IPS DF 19.7 (cell line): ENCODE results near the gene CORIN.
"Not testable (repeated sequence)": the region's sequence is repeated elsewhere in the genome, so short reads cannot be mapped to it uniquely, and the experiment has no call there.

Experiments used
- DNase-seq: peaks from one replicate; pipeline ENCODE4 v3.0.0-alpha.2; 2013; ENCODE audit warnings: low read depth, low spot score

Gene CORIN

DNA sequence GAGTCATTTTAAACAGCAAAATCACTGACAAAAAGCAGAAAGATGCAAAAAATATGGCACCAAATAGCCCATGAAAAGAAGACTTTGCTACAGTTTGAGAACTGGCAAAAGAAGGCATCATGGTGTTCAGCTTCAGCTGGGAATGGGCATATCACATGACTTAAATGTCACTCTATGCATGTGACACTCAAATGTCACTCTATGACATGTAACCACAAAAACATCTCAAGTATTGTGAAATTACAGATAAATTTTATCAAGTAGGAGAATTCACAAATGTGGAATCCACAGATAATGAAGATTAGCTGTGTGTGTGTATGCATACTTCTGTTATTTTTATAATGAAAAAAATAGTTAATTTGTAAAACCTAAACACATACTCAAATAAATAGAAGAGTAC lies 270.9 kb downstream of the CORIN start:
- DNase-seq = no peak

GRCh38 chr4:47566566-47566965 lies 271.3 kb downstream of the CORIN start:
- DNase-seq = no peak

- DNase-seq = no peak
Measured at GRCh38 chr4:47562297-47562696, 275.6 kb downstream of the CORIN start.

DNA sequence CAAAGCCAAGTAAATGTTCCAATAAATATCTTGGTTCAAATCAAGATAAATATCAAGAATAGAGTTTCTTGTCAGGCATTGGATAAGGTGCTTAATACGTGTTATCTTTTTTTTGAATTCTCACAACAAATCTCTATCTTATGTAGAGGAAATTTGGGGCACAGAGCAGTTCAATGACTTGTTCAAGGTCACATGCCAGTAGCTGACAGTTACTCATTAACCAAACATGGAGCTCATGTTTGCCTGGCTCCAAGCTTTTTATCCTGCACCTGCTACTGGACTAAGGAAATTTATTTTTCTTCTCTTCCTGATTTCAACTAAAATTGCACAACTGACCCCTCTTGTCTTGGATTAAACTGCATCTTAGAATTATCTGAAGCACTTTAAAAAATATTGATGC lies 276.5 kb downstream of the CORIN start:
- no peak for DNase-seq

GRCh38 chr4:47560682-47561081 lies 277.2 kb downstream of the CORIN start:
- no peak for DNase-seq

DNA sequence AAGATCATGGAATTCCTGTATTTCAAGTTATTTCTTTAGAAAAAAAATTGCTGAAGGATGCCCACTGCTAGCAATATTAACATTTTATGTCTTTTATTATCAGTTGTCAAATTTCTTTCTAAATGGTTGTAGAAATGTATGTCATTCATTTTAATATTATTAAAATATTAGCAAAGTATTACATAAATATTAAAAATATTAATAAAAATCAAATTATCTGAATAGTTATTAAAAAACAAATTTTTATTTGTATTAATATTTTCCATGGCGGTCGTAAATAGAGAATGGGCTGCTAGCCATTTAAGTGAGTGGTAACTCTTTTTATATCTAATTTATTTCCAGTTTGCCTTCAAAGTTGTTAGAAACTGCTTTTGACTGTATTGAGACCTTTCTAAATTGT lies 280.6 kb downstream of the CORIN start:
- DNase-seq = no peak

- DNase-seq = not testable (repeated sequence)
Measured at GRCh38 chr4:47555920-47556319, 281.9 kb downstream of the CORIN start.

GRCh38 chr4:47553329-47554125 lies 284.3 kb downstream of the CORIN start:
- no peak for DNase-seq

- DNase-seq = no peak
Measured at GRCh38 chr4:47551682-47552081, 286.2 kb downstream of the CORIN start.

DNA sequence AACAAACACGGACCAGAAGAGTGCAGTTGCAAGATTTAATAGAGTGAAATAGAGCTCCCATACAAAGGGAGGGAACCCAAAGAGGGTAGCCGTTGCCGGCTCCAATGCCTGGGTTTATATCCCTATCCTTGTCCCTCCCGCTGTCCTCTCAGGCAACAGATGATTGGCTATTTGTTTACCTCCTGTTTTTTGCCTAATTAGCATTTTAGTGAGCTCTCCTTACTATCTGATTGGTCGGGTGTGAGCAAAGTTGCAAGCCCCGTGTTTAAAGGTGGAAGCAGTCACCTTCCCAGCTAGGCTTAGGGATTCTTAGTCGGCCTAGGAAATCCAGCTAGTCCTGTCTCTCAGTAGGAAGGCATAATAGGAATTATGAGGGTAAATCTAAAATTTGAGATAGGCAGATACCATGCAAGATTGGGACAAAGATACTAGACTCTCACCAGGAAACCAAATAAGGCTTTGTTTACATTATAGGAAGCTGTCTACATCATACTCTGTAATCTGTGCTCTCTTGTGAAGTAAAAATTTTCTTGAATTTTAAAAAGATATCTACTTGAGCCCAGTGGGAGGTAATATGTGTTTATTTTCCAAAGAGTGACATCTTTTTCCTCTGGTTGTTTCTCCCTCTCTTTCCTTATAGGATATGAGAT lies 286.8 kb downstream of the CORIN start:
- DNase-seq = no peak

- DNase-seq = not testable (repeated sequence)
Measured at GRCh38 chr4:47550357-47550756, 287.5 kb downstream of the CORIN start.
